ENCODE data around the gene CCDC120. TPM values are rescaled to one million over a fixed set of nuclear protein-coding genes. Genes with fewer than 3 reads are reported as not detected.

The CCDC120 gene
- total RNA-seq, 2 donors from 2014 or later: 10.8 to 11.8 TPM

Other genes starting within 250 kb of the CCDC120 start
- not detected for gene ERAS, start 232.5 kb upstream of the CCDC120 start, total RNA-seq
- 10 to 100 TPM in 1 of 2 donors, 1 to 10 TPM in 1; 9.6 to 14.2 TPM for gene PCSK1N, start 223.4 kb upstream of the CCDC120 start, total RNA-seq
- gene TIMM17B, start 161.2 kb upstream of the CCDC120 start, total RNA-seq: 10 to 100 TPM; 33.6 to 41.9 TPM
- 10 to 100 TPM; 66.7 to 68.8 TPM for gene PQBP1, start 161.1 kb upstream of the CCDC120 start, total RNA-seq
- gene SLC35A2, start 147.4 kb upstream of the CCDC120 start, total RNA-seq: 10 to 100 TPM; 34.8 to 50.7 TPM
- 100 to 1,000 TPM; 301 to 481 TPM for gene PIM2, start 140.0 kb upstream of the CCDC120 start, total RNA-seq
- 10 to 100 TPM; 91.0 to 91.6 TPM for gene OTUD5, start 101.4 kb upstream of the CCDC120 start, total RNA-seq
- gene KCND1, start 87.2 kb upstream of the CCDC120 start, total RNA-seq: 1 to 10 TPM; 2.2 to 3.2 TPM
- 100 to 1,000 TPM; 107 to 123 TPM for gene GRIPAP1, start 56.7 kb upstream of the CCDC120 start, total RNA-seq
- 10 to 100 TPM; 38.9 to 46.4 TPM for gene TFE3, start 15.6 kb upstream of the CCDC120 start, total RNA-seq
- 10 to 100 TPM; 18.8 to 20.6 TPM for gene PRAF2, start 15.0 kb downstream of the CCDC120 start, total RNA-seq
- gene WDR45, start 20.9 kb downstream of the CCDC120 start, total RNA-seq: 10 to 100 TPM; 69.9 to 73.5 TPM
- gene GPKOW, start 64.7 kb downstream of the CCDC120 start, total RNA-seq: 10 to 100 TPM; 13.5 to 14.4 TPM
- 1 to 10 TPM; 1.0 to 1.1 TPM for gene MAGIX, start 103.8 kb downstream of the CCDC120 start, total RNA-seq
- gene PLP2, start 112.9 kb downstream of the CCDC120 start, total RNA-seq: 100 to 1,000 TPM; 180 to 203 TPM
- 1 to 10 TPM; 4.8 to 7.5 TPM for gene PRICKLE3, start 127.4 kb downstream of the CCDC120 start, total RNA-seq
- under 1 TPM; 0.30 to 0.60 TPM for gene SYP, start 141.2 kb downstream of the CCDC120 start, total RNA-seq
- under 1 TPM; 0.47 to 0.67 TPM for gene CACNA1F, start 174.3 kb downstream of the CCDC120 start, total RNA-seq
- 10 to 100 TPM; 18.2 to 22.8 TPM for gene CCDC22, start 176.5 kb downstream of the CCDC120 start, total RNA-seq
- gene FOXP3, start 205.7 kb downstream of the CCDC120 start, total RNA-seq: 10 to 100 TPM; 16.1 to 19.1 TPM
- 10 to 100 TPM in 1 of 2 donors, 1 to 10 TPM in 1; 8.3 to 10.8 TPM for gene PPP1R3F, start 210.8 kb downstream of the CCDC120 start, total RNA-seq
- not detected for gene GAGE10, start 244.6 kb downstream of the CCDC120 start, total RNA-seq